ENCODE results near the gene SCNN1A.

Gene SCNN1A

DNA sequence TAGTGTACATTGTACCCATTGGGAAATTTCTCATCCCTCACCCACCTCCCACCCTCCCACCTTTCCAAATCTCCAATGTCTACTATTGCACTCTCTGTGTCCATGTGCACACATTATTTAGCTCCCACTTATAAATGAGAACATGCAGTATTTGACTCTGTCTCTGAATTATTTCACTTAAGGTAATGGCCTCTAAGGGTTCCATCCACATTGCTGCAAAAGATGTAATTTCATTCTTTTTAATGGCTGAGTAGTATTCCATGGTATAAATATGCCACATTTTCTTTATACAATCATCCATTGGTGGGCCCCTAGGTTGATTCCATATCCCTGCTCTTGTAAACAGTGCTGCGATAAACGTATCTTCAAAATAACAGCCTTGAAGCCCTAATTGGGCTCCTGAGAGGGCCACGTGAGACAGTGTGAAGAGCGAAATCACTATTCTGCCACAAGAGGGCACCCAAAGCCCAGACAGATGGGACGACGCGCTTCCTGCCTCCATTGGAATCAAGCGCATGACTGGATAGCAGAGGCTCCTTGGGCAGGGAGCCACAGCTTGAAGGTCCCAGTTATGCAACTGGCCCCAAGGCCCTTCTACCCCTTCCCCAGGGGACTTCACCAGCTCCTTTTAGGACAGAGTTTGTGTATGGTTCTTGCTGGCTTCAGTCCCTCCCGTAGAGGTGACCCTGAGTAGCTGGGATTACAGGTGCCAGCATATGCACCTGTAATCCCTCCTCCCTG, 48.1 kb upstream of the SCNN1A start:
- Histone ChIP-seq H3K9ac (ENCODE audit: low read length) (0 out of 2 replicates have a peak overlapping the region, but pooled peaks have one; percentile 3), H3K4me2 (ENCODE audit: low read depth, low read length) (peak overlapping the region; percentile 44; the same call in 1 of the 2 replicates), H3K4me3 (ENCODE audit: low read length) (no peak overlapping the region), H3K9me3 (replicated peaks; ENCODE audit: insufficient read depth, low read length) (no peaks in the 10 kb centered on the region), H3K79me2 (ENCODE audit: low read length) (no peaks in the 10 kb centered on the region), H3K27me3 (replicated peaks; ENCODE audit: insufficient read depth, low read length) (no peaks in the 10 kb centered on the region), H3K9me2 (replicated peaks; ENCODE audit: insufficient read depth, low read length) (no peaks in the 10 kb centered on the region), H3K36me3 (replicated peaks; ENCODE audit: insufficient read depth, low read length) (no peaks in the 10 kb centered on the region), H3F3A (ENCODE audit: insufficient read depth, low read length) (no peaks in the 10 kb centered on the region), H2AFZ (ENCODE audit: low read length) (peak overlapping the region; percentile 47), H3K4me1 (ENCODE audit: low read length) (peaks cover 9% of the 10 kb centered on the region), H3K27ac (ENCODE audit: low read length) (no peak overlapping the region), H4K20me1 (ENCODE audit: insufficient read depth, low read length) (no peaks in the 10 kb centered on the region)
- peak; percentile 86 for DNase-seq
- TF ChIP-seq, protein P1, sequence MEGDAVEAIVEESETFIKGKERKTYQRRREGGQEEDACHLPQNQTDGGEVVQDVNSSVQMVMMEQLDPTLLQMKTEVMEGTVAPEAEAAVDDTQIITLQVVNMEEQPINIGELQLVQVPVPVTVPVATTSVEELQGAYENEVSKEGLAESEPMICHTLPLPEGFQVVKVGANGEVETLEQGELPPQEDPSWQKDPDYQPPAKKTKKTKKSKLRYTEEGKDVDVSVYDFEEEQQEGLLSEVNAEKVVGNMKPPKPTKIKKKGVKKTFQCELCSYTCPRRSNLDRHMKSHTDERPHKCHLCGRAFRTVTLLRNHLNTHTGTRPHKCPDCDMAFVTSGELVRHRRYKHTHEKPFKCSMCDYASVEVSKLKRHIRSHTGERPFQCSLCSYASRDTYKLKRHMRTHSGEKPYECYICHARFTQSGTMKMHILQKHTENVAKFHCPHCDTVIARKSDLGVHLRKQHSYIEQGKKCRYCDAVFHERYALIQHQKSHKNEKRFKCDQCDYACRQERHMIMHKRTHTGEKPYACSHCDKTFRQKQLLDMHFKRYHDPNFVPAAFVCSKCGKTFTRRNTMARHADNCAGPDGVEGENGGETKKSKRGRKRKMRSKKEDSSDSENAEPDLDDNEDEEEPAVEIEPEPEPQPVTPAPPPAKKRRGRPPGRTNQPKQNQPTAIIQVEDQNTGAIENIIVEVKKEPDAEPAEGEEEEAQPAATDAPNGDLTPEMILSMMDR (IDR thresholded peaks at IDR 0.05; ENCODE audit: low read length) = peak; percentile 87
- TF ChIP-seq EZH2phosphoT487 (IDR thresholded peaks at IDR 0.05; ENCODE audit: low read length) = no peak

GRCh38 chr12:6420364-6420763, 45.0 kb upstream of the SCNN1A start:
- Histone ChIP-seq H3K4me3 (ENCODE audit: low read length) (no peak overlapping the region), H3K79me2 (ENCODE audit: low read length) (no peaks in the 10 kb centered on the region), H3K4me1 (ENCODE audit: low read length) (peaks cover 16% of the 10 kb centered on the region), H3K4me2 (ENCODE audit: low read depth, low read length) (no peak overlapping the region), H3K27ac (ENCODE audit: low read length) (no peak overlapping the region), H3F3A (ENCODE audit: insufficient read depth, low read length) (no peaks in the 10 kb centered on the region), H3K9me2 (replicated peaks; ENCODE audit: insufficient read depth, low read length) (no peaks in the 10 kb centered on the region), H3K9me3 (replicated peaks; ENCODE audit: insufficient read depth, low read length) (no peaks in the 10 kb centered on the region), H3K9ac (ENCODE audit: low read length) (no peak overlapping the region), H4K20me1 (ENCODE audit: insufficient read depth, low read length) (no peaks in the 10 kb centered on the region), H2AFZ (ENCODE audit: low read length) (no peak overlapping the region), H3K36me3 (replicated peaks; ENCODE audit: insufficient read depth, low read length) (no peaks in the 10 kb centered on the region), H3K27me3 (replicated peaks; ENCODE audit: insufficient read depth, low read length) (no peaks in the 10 kb centered on the region)
- DNase-seq = no peak
- TF ChIP-seq, protein P1 (IDR thresholded peaks at IDR 0.05; ENCODE audit: low read length) = no peak
- TF ChIP-seq EZH2phosphoT487 (IDR thresholded peaks at IDR 0.05; ENCODE audit: low read length) = no peak
- TF ChIP-seq EZH2 (optimal IDR thresholded peaks at IDR 0.05; ENCODE audit: low read depth, low read length) = no peak

DNA sequence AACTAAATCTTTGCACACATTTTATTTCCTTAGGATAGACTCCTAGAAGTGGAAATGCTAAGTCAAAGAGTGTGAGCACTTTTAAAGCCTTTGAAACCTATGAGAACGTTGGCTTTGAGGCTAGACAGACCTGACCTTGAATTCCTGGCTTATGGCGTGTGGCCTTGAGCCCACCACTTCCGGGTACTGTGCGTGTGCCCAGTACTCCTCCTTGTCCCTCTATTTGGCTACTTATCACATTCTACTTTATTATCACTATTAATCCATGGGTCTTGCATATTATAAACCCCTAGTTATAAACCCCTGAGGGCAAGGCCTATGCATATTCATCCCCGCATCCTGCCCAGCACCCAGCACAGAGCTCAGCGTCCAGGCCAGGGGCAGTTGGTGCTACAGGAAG, 43.4 kb upstream of the SCNN1A start:
- H3K36me3 ChIP-seq (replicated peaks; ENCODE audit: insufficient read depth, low read length) = no peaks in the 10 kb centered on the region
- H2AFZ ChIP-seq (ENCODE audit: low read length) = no peak overlapping the region
- DNase-seq = no peak
- H3K27ac ChIP-seq (ENCODE audit: low read length) = no peak overlapping the region
- H3K4me3 ChIP-seq (ENCODE audit: low read length) = no peak overlapping the region
- H3K27me3 ChIP-seq (replicated peaks; ENCODE audit: insufficient read depth, low read length) = no peaks in the 10 kb centered on the region
- H4K20me1 ChIP-seq (ENCODE audit: insufficient read depth, low read length) = no peaks in the 10 kb centered on the region
- H3F3A ChIP-seq (ENCODE audit: insufficient read depth, low read length) = no peaks in the 10 kb centered on the region
- peaks cover 12% of the 10 kb centered on the region for H3K4me1 ChIP-seq (ENCODE audit: low read length)
- no peaks in the 10 kb centered on the region for H3K9me3 ChIP-seq (replicated peaks; ENCODE audit: insufficient read depth, low read length)
- H3K9me2 ChIP-seq (replicated peaks; ENCODE audit: insufficient read depth, low read length) = no peaks in the 10 kb centered on the region
- no peaks in the 10 kb centered on the region for H3K79me2 ChIP-seq (ENCODE audit: low read length)
- TF ChIP-seq EZH2 (optimal IDR thresholded peaks at IDR 0.05; ENCODE audit: low read depth, low read length) = no peak
- TF ChIP-seq EZH2phosphoT487 (IDR thresholded peaks at IDR 0.05; ENCODE audit: low read length) = no peak
- TF ChIP-seq, protein P1 (IDR thresholded peaks at IDR 0.05; ENCODE audit: low read length) = no peak
- no peak overlapping the region for H3K9ac ChIP-seq (ENCODE audit: low read length)
- H3K4me2 ChIP-seq (ENCODE audit: low read depth, low read length) = no peak overlapping the region

Data from MM.1S (cell line).